Pancreas (tissue), 10 donors: ENCODE measurements around the gene DPEP3. TPM values are rescaled to one million over a fixed set of nuclear protein-coding genes. Genes with fewer than 3 reads are reported as not detected.

Experiments used
- ATAC-seq, 4 donors: fragments of 200-7000 bp; cut with Tn5 transposase; one replicate each; pipeline versions ENCODE4 v1.8.0 to v1.9.1; 2020; ENCODE audit warnings: mild to moderate bottlenecking in 4 of 4, moderate library complexity in 4 of 4
- DNase-seq, 6 donors: peaks; one replicate each; pipeline ENCODE4 v3.0.0-alpha.2; 2020
- FAIRE-seq: peaks from 2 replicates; lab custom pipeline; 2012; peaks lifted over from hg19 to GRCh38; lab: Jason Lieb, UNC
- H3K27ac ChIP-seq, 4 donors: fragments of 200-600 bp; sonication (generic); 1 replicate in 3 of 4; 2 replicates in 1 of 4; pipeline versions ENCODE4 v1.5.0 to v1.8.0; 2020
- H3K27me3 ChIP-seq, 4 donors: fragments of 200-600 bp; one replicate each; pipeline ENCODE4 v1.8.0; 2021
- H3K36me3 ChIP-seq, 3 donors: fragments of 200-600 bp; sonication (generic) in 1 of 3; one replicate each; pipeline versions ENCODE4 v1.5.0 to v1.8.0; 2020 to 2021
- H3K4me1 ChIP-seq, 3 donors: fragments of 200-600 bp; one replicate each; pipeline ENCODE4 v1.8.0; 2021
- H3K4me3 ChIP-seq, 4 donors: fragments of 200-600 bp; sonication (generic) in 2 of 4; one replicate each; pipeline versions ENCODE4 v1.5.0 to v1.8.0; 2020 to 2021
- H3K9me3 ChIP-seq, 4 donors: fragments of 200-600 bp; one replicate each; pipeline ENCODE4 v1.8.0; 2021
- CTCF ChIP-seq, 4 donors: fragments of 200-600 bp; sonication (generic) in 3 of 4; IDR thresholded peaks; one replicate each; pipeline versions ENCODE4 v1.5.0 to v1.8.0; 2021; ENCODE audit warnings: antibody characterized with exemption in 4 of 4
- WGBS, 2 donors: extraction: QIAGEN DNeasy Blood & Tissue Kit; methylation state at CpG; one replicate each; pipeline ENCODE4 v1.1.7; 2013; 5-methylcytosine and 5-hydroxymethylcytosine counted together
- intact Hi-C, 3 donors: fragments of 100-400 bp; cut with DNase I; formaldehyde crosslinking; loops; one replicate each; pipeline versions ENCODE4 v1.11.1 to v1.14.2; 2022
- polyA plus RNA-seq, 2 donors: library from polyadenylated mRNA; stranded (reverse); fragments of 200-250 nt; gene quantifications; one replicate each; pipeline ENCODE4 v1.2.3, GENCODE V29; 2013
- total RNA-seq, 6 donors: library from RNA; stranded (reverse); fragmentation: NEBNext Ultra II Directional in 4 of 6; extraction: Animal tissue kit (Norgen Biotek cat#: 25700) in 4 of 6; gene quantifications; one replicate each; pipeline versions ENCODE4 v1.2.1 to v1.2.4, GENCODE V29; 2021 to 2023
- donor health status: healthy with polysubstance abuse.
- donor health status: DM: no; HTN: no; CAD: no; lungs with moderate emphysema.
- donor health status: DM: no; HTN: no; CAD: no.
- donor health status: control.
- donor health status: control.
- donor health status: Bipolar disorder and iron deficiency.
- donor health status: DM: yes; HTN: yes; CAD: no.
- donor health status: DM: no; HTN: no; CAD: no.
- donor health status: DM: no; HTN: no; CAD: no.
- donor health status: DM: yes; HTN: yes; CAD: no.

The DPEP3 gene
- total RNA-seq (under 1 TPM in 2 of 6 donors, not detected in 4; 0.09 to 0.12 TPM), polyA plus RNA-seq (not detected)

- Histone ChIP-seq H3K4me3 (no peak within 1 kb of the TSS), H3K27me3 (no peaks in the 10 kb centered on the region), H3K27ac (no peak within 1 kb of the TSS), H3K9me3 (no peaks in the 10 kb centered on the region), H3K4me1 (peaks cover 0 to 4% (median 0%) of the 10 kb centered on the region in 3 donors), H3K36me3 (no peaks in the 10 kb centered on the region)
- WGBS, 2 donors, result 50 to 70% methylated on average over 38 to 62 of the region's 62 CpGs
- ATAC-seq (no peak), FAIRE-seq (no peak), DNase-seq (no peak)
- TF ChIP-seq CTCF (IDR thresholded peaks at IDR 0.05), result no peak
- intact Hi-C loops, result loop anchor here in 1 of 3 donors (10.0 kb wide), 1 partner anchor 255 kb away; the partner anchor contains the start of gene ESRP2
Observed at GRCh38 chr16:67979955-67980678, at the start of gene DPEP3. Gene DPEP3 (minus strand): TSS chr16:67980499. CDS start chr16:67980380, 119 bp downstream.

GRCh38 chr16:68028996-68029395 lies 48.7 kb upstream of the DPEP3 start:
- Histone ChIP-seq H3K4me1 (peaks cover 0 to 5% (median 0%) of the 10 kb centered on the region in 3 donors), H3K36me3 (no peaks in the 10 kb centered on the region), H3K4me3 (no peak overlapping the region), H3K9me3 (no peaks in the 10 kb centered on the region), H3K27me3 (no peaks in the 10 kb centered on the region), H3K27ac (no peak overlapping the region)
- TF ChIP-seq CTCF (IDR thresholded peaks at IDR 0.05), result no peak
- no peak for DNase-seq
- no peak for ATAC-seq
- intact Hi-C loops, result no loop called here
- WGBS, 2 donors, result 89 to 99% methylated on average over 3 of the region's 3 CpGs
- FAIRE-seq, result no peak

GRCh38 chr16:68022728-68023537 lies 42.6 kb upstream of the DPEP3 start, which contains the start of the genes DDX28 and DUS2:
Gene DDX28 (minus strand): TSS chr16:68023232. CDS start chr16:68023202, 30 bp downstream.
Gene DUS2 (plus strand): TSS chr16:68023284. CDS start chr16:68038024, 14,740 bp downstream.
- DNase-seq, result peak; percentile 84 to 98 (median 92)
- no peaks in the 10 kb centered on the region for H3K36me3 ChIP-seq
- peak; percentile 99 to 100 (median 100) for ATAC-seq
- FAIRE-seq, result no peak
- TF ChIP-seq CTCF (IDR thresholded peaks at IDR 0.05), result no peak
- H3K9me3 ChIP-seq, result no peaks in the 10 kb centered on the region
- intact Hi-C loops, result no loop called here
- H3K27me3 ChIP-seq, result no peaks in the 10 kb centered on the region
- peak within 1 kb of the TSS; percentile 88 to 100 (median 96) for H3K4me3 ChIP-seq
- peaks cover 10 to 19% (median 13%) of the 10 kb centered on the region in 3 donors for H3K4me1 ChIP-seq
- 0 to 1% methylated on average over 83 to 84 of the region's 84 CpGs for WGBS, 2 donors
- peak within 1 kb of the TSS; percentile 43 to 75 (median 70) for H3K27ac ChIP-seq

GRCh38 chr16:68022278-68022727 lies 42.0 kb upstream of the DPEP3 start:
- no peak for TF ChIP-seq CTCF (IDR thresholded peaks at IDR 0.05)
- WGBS, 2 donors, result 2 to 4% methylated on average over 19 of the region's 19 CpGs
- DNase-seq, result peak in 4 of 6 donors; percentile 24 to 73 (median 44)
- ATAC-seq, result peak in 2 of 4 donors; percentile 5 to 18
- Histone ChIP-seq H3K9me3 (no peaks in the 10 kb centered on the region), H3K27me3 (no peaks in the 10 kb centered on the region), H3K36me3 (no peaks in the 10 kb centered on the region), H3K4me3 (peak overlapping the region; percentile 88 to 100 (median 96)), H3K4me1 (peaks cover 10 to 19% (median 13%) of the 10 kb centered on the region in 3 donors), H3K27ac (peak overlapping the region in 3 of 4 donors; percentile 43 to 75 (median 72))
- FAIRE-seq, result no peak
- intact Hi-C loops, result no loop called here
